Measurements from ENCODE around the gene SGCA.

SGCA gene

GRCh38 chr17:50157891-50158290, 7.9 kb upstream of the SGCA start:
- Histone ChIP-seq H3K27ac (no peak overlapping the region), H3K36me3 (ENCODE audit: insufficient read depth, low read length) (no peaks in the 10 kb centered on the region), H3K9ac (ENCODE audit: insufficient read length) (no peak overlapping the region), H3K9me3 (ENCODE audit: low read depth, low read length) (no peaks in the 10 kb centered on the region), H3K4me3 (no peak overlapping the region)
- TF ChIP-seq FOXP2 (optimal IDR thresholded peaks at IDR 0.05; ENCODE audit: control extremely low read depth, extremely low read length, insufficient read depth) (no peak), EZH2 (IDR thresholded peaks at IDR 0.05) (no peak)
- no peak for DNase-seq (ENCODE audit: low read depth, low spot score)

GRCh38 chr17:50161023-50161910, 4.5 kb upstream of the SGCA start:
- peak; percentile 40 for DNase-seq (ENCODE audit: low read depth, low spot score)
- TF ChIP-seq FOXP2 (optimal IDR thresholded peaks at IDR 0.05; ENCODE audit: control extremely low read depth, extremely low read length, insufficient read depth) = peak; percentile 73
- peak; percentile 80 for TF ChIP-seq POLR2AphosphoS5 (IDR thresholded peaks at IDR 0.05; ENCODE audit: borderline replicate concordance, low read depth, low read length)
- TF ChIP-seq EZH2 (IDR thresholded peaks at IDR 0.05) = no peak
- peak overlapping the region; percentile 74 for H3K4me3 ChIP-seq
- no peaks in the 10 kb centered on the region for H3K9me3 ChIP-seq (ENCODE audit: low read depth, low read length)
- peak overlapping the region; percentile 14 for H3K9ac ChIP-seq (ENCODE audit: insufficient read length)
- no peak overlapping the region for H3K27ac ChIP-seq
- no peaks in the 10 kb centered on the region for H3K36me3 ChIP-seq (ENCODE audit: insufficient read depth, low read length)

- no peak for TF ChIP-seq FOXP2 (optimal IDR thresholded peaks at IDR 0.05; ENCODE audit: control extremely low read depth, extremely low read length, insufficient read depth)
- no peak for TF ChIP-seq POLR2AphosphoS5 (IDR thresholded peaks at IDR 0.05; ENCODE audit: borderline replicate concordance, low read depth, low read length)
- TF ChIP-seq EZH2 (IDR thresholded peaks at IDR 0.05) = no peak
- H3K9ac ChIP-seq (ENCODE audit: insufficient read length) = no peak overlapping the region
- peak overlapping the region; percentile 80 for H3K27ac ChIP-seq
- no peaks in the 10 kb centered on the region for H3K36me3 ChIP-seq (ENCODE audit: insufficient read depth, low read length)
- no peaks in the 10 kb centered on the region for H3K9me3 ChIP-seq (ENCODE audit: low read depth, low read length)
- H3K4me3 ChIP-seq = peak overlapping the region; percentile 74
- DNase-seq (ENCODE audit: low read depth, low spot score) = no peak
Measured at GRCh38 chr17:50161911-50162288, 3.9 kb upstream of the SGCA start.

GRCh38 chr17:50162466-50163254, 3.1 kb upstream of the SGCA start:
- Histone ChIP-seq H3K27ac (peak overlapping the region; percentile 80), H3K9me3 (ENCODE audit: low read depth, low read length) (no peaks in the 10 kb centered on the region), H3K4me3 (no peak overlapping the region), H3K9ac (ENCODE audit: insufficient read length) (no peak overlapping the region), H3K36me3 (ENCODE audit: insufficient read depth, low read length) (no peaks in the 10 kb centered on the region)
- peak; percentile 30 for DNase-seq (ENCODE audit: low read depth, low spot score)
- TF ChIP-seq POLR2AphosphoS5 (IDR thresholded peaks at IDR 0.05; ENCODE audit: borderline replicate concordance, low read depth, low read length) (no peak), FOXP2 (optimal IDR thresholded peaks at IDR 0.05; ENCODE audit: control extremely low read depth, extremely low read length, insufficient read depth) (no peak), EZH2 (IDR thresholded peaks at IDR 0.05) (no peak)

GRCh38 chr17:50163843-50164696, 1.7 kb upstream of the SGCA start:
- Histone ChIP-seq H3K9ac (ENCODE audit: insufficient read length) (no peak overlapping the region), H3K9me3 (ENCODE audit: low read depth, low read length) (no peaks in the 10 kb centered on the region), H3K36me3 (ENCODE audit: insufficient read depth, low read length) (no peaks in the 10 kb centered on the region), H3K27ac (no peak overlapping the region), H3K4me3 (no peak overlapping the region)
- DNase-seq (ENCODE audit: low read depth, low spot score) = no peak
- TF ChIP-seq FOXP2 (optimal IDR thresholded peaks at IDR 0.05; ENCODE audit: control extremely low read depth, extremely low read length, insufficient read depth) = no peak
- TF ChIP-seq POLR2AphosphoS5 (IDR thresholded peaks at IDR 0.05; ENCODE audit: borderline replicate concordance, low read depth, low read length) = no peak
- TF ChIP-seq EZH2 (IDR thresholded peaks at IDR 0.05) = no peak

- DNase-seq (ENCODE audit: low read depth, low spot score) = no peak
- Histone ChIP-seq H3K9me3 (ENCODE audit: low read depth, low read length) (no peaks in the 10 kb centered on the region), H3K36me3 (ENCODE audit: insufficient read depth, low read length) (no peaks in the 10 kb centered on the region), H3K4me3 (no peak overlapping the region), H3K9ac (ENCODE audit: insufficient read length) (no peak overlapping the region), H3K27ac (no peak overlapping the region)
- TF ChIP-seq POLR2AphosphoS5 (IDR thresholded peaks at IDR 0.05; ENCODE audit: borderline replicate concordance, low read depth, low read length) (no peak), FOXP2 (optimal IDR thresholded peaks at IDR 0.05; ENCODE audit: control extremely low read depth, extremely low read length, insufficient read depth) (no peak), EZH2 (IDR thresholded peaks at IDR 0.05) (no peak)
Measured at GRCh38 chr17:50164697-50164988, 1.2 kb upstream of the SGCA start.

GRCh38 chr17:50165066-50165465, 739 bp upstream of the SGCA start:
- Histone ChIP-seq H3K9me3 (ENCODE audit: low read depth, low read length) (no peaks in the 10 kb centered on the region), H3K4me3 (no peak overlapping the region), H3K36me3 (ENCODE audit: insufficient read depth, low read length) (no peaks in the 10 kb centered on the region), H3K27ac (no peak overlapping the region), H3K9ac (ENCODE audit: insufficient read length) (no peak overlapping the region)
- no peak for DNase-seq (ENCODE audit: low read depth, low spot score)
- TF ChIP-seq POLR2AphosphoS5 (IDR thresholded peaks at IDR 0.05; ENCODE audit: borderline replicate concordance, low read depth, low read length) = no peak
- no peak for TF ChIP-seq FOXP2 (optimal IDR thresholded peaks at IDR 0.05; ENCODE audit: control extremely low read depth, extremely low read length, insufficient read depth)

- no peaks in the 10 kb centered on the region for H3K36me3 ChIP-seq (ENCODE audit: insufficient read depth, low read length)
- H3K9me3 ChIP-seq (ENCODE audit: low read depth, low read length) = no peaks in the 10 kb centered on the region
- no peak overlapping the region for H3K9ac ChIP-seq (ENCODE audit: insufficient read length)
- H3K4me3 ChIP-seq = no peak overlapping the region
- TF ChIP-seq POLR2AphosphoS5 (IDR thresholded peaks at IDR 0.05; ENCODE audit: borderline replicate concordance, low read depth, low read length) (no peak), EZH2 (IDR thresholded peaks at IDR 0.05) (no peak), FOXP2 (optimal IDR thresholded peaks at IDR 0.05; ENCODE audit: control extremely low read depth, extremely low read length, insufficient read depth) (no peak)
- no peak overlapping the region for H3K27ac ChIP-seq
- no peak for DNase-seq (ENCODE audit: low read depth, low spot score)
Measured at GRCh38 chr17:50165466-50165865, 339 bp upstream of the SGCA start.
